Sigmoid colon (tissue), 7 donors: ENCODE data around the gene RFT1. TPM values are rescaled to one million over a fixed set of nuclear protein-coding genes. Genes with fewer than 3 reads are reported as not detected.
A peak's percentile ranks its signal among the peaks of the same experiment; 100 is the strongest.

Experiments
- DNase-seq: peaks from one replicate; pipeline ENCODE4 v3.0.0-alpha.2; 2019
- H3K27ac ChIP-seq, 4 donors: fragments of 200-600 bp; sonication (generic); one replicate each; pipeline ENCODE4 v1.5.1; 2016 to 2019; ENCODE audit warnings: mild to moderate bottlenecking in 1 of 4
- H3K27me3 ChIP-seq, 3 donors: fragments of 200-600 bp; sonication (generic); one replicate each; pipeline ENCODE4 v1.5.1; 2019; ENCODE audit warnings: mild to moderate bottlenecking in 1 of 3
- H3K36me3 ChIP-seq, 4 donors: fragments of 200-600 bp; sonication (generic); one replicate each; pipeline ENCODE4 v1.5.1; 2016 to 2019
- H3K4me1 ChIP-seq, 4 donors: fragments of 200-600 bp; sonication (generic); one replicate each; pipeline ENCODE4 v1.5.1; 2017 to 2019
- H3K4me3 ChIP-seq, 4 donors: fragments of 200-600 bp; sonication (generic); one replicate each; pipeline ENCODE4 v1.5.1; 2017 to 2019; ENCODE audit warnings: mild to moderate bottlenecking in 2 of 4, moderate library complexity in 1 of 4
- H3K9me3 ChIP-seq, 4 donors: fragments of 200-600 bp in 3 of 4; sonication (generic) in 3 of 4; one replicate each; pipeline versions ENCODE4 v1.5.1 to v1.6.1; 2013 to 2019
- CTCF ChIP-seq, 4 experiments: fragments of 450-650 bp in 3 of 4; fragments of 200-600 bp in 1 of 4; IDR thresholded peaks; one replicate each; pipeline ENCODE4 v1.5.1; 2016 to 2019; ENCODE audit warnings: antibody characterized with exemption in 4 of 4, mild to moderate bottlenecking in 3 of 4, moderate library complexity in 2 of 4
- EP300 ChIP-seq, 4 donors: sonication (generic); formaldehyde crosslinking; IDR thresholded peaks; one replicate each; pipeline ENCODE4 v1.6.1; 2017; ENCODE audit warnings: antibody characterized with exemption in 4 of 4
- POLR2A ChIP-seq, 2 donors: fragments of 450-650 bp; IDR thresholded peaks; one replicate each; pipeline ENCODE4 v1.6.1; 2016; ENCODE audit warnings: antibody characterized with exemption in 2 of 2, mild to moderate bottlenecking in 2 of 2, moderate library complexity in 2 of 2
- POLR2AphosphoS5 ChIP-seq, 4 donors: sonication (generic); formaldehyde crosslinking; IDR thresholded peaks; one replicate each; pipeline ENCODE4 v1.6.1; 2017; ENCODE audit warnings: antibody characterized with exemption in 4 of 4
- WGBS, 2 donors: extraction: QIAGEN DNeasy Blood & Tissue Kit; methylation state at CpG; one replicate each; pipeline ENCODE4 v1.1.7; 2013; 5-methylcytosine and 5-hydroxymethylcytosine counted together
- intact Hi-C: fragments of 100-400 bp; cut with DNase I; formaldehyde crosslinking; loops from one replicate; pipeline ENCODE4 v1.15.1; 2023
- polyA plus RNA-seq, 3 donors: library from polyadenylated mRNA; stranded (reverse); fragments of 200-250 nt; gene quantifications; one replicate each; pipeline ENCODE4 v1.2.3, GENCODE V29; 2013
- total RNA-seq, 4 donors: library from RNA; depleted of rRNA; stranded (reverse); fragments of >200 nt; gene quantifications; one replicate each; pipeline ENCODE4 v1.1.0, GENCODE V29; 2016
- donor health status: healthy with polysubstance abuse.
- donor health status: Bipolar disorder and iron deficiency.
- donor health status: healthy.

RFT1 gene
- total and polyA plus RNA-seq, 7 donors: 3.0 to 13.2 (median 6.3) TPM

DNA sequence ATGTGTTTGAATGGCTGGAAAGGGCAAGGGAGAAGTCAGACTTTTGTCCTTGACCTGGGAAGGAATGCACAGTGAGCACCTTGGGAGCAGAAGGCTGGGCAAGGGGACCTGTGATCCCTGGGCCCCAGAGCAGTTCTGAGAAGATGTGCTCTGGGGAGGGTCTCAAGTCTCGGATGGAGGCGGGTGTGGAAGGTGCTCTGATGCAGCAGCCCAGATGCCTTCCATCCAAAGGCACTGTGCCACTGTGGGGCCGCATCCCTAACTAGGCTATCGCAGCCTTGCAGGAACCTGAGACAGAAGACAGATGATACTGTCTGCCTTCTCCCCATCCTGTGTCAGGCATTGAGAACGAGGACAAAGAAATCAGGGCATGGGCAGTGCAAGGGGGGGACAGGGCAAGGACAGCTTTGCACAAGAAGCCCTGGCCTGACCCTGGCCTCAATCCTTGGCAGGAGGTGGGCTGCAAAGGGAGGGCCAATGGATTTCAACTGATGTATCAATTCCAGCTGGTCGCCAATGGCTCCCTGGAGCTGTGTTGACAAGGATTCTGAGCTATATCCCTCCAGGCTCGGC lies 16.2 kb upstream of the RFT1 start:
- DNase-seq: no peak
- no peaks in the 10 kb centered on the region for H3K9me3 ChIP-seq
- H3K27ac ChIP-seq: no peak overlapping the region
- H3K36me3 ChIP-seq: no peaks in the 10 kb centered on the region
- no peak overlapping the region for H3K4me3 ChIP-seq
- no peaks in the 10 kb centered on the region for H3K4me1 ChIP-seq
- TF ChIP-seq POLR2A (IDR thresholded peaks at IDR 0.05): no peak
- no peak for TF ChIP-seq EP300 (IDR thresholded peaks at IDR 0.05)
- TF ChIP-seq POLR2AphosphoS5 (IDR thresholded peaks at IDR 0.05): no peak
- no peak for TF ChIP-seq CTCF (IDR thresholded peaks at IDR 0.05)
- H3K27me3 ChIP-seq: no peaks in the 10 kb centered on the region
- WGBS, 2 donors: 88 to 90% methylated on average over 7 of the region's 7 CpGs
- intact Hi-C loops: no loop called here

DNA sequence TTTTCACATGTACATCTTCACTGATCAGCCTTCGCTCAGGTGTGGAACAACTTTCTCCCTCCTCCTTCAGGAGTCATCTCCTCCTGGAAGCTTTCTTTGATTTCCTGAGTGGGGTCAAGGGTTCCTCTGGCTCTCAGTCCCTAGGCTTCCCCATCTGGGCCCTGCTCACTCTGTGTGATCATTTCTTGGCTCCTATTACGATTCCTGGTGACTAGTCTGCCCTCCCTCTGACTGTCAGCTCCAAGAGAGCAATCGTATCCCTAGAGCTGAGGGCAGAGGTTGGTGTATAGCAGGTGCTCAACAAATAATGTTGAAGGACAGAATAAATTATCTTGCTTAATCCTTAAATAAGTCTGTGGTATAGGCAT lies 15.5 kb upstream of the RFT1 start:
- intact Hi-C loops: no loop called here
- H3K27me3 ChIP-seq: no peaks in the 10 kb centered on the region
- H3K4me1 ChIP-seq: no peaks in the 10 kb centered on the region
- no peak overlapping the region for H3K27ac ChIP-seq
- no peaks in the 10 kb centered on the region for H3K9me3 ChIP-seq
- H3K36me3 ChIP-seq: no peaks in the 10 kb centered on the region
- no peak for DNase-seq
- H3K4me3 ChIP-seq: no peak overlapping the region
- 17 to 60% methylated on average over 3 of the region's 3 CpGs for WGBS, 2 donors
- TF ChIP-seq CTCF (IDR thresholded peaks at IDR 0.05) (no peak), POLR2A (IDR thresholded peaks at IDR 0.05) (no peak), EP300 (IDR thresholded peaks at IDR 0.05) (no peak), POLR2AphosphoS5 (IDR thresholded peaks at IDR 0.05) (no peak)

- TF ChIP-seq POLR2AphosphoS5 (IDR thresholded peaks at IDR 0.05) (no peak), CTCF (IDR thresholded peaks at IDR 0.05) (no peak), POLR2A (IDR thresholded peaks at IDR 0.05) (no peak), EP300 (IDR thresholded peaks at IDR 0.05) (no peak)
- H3K27ac ChIP-seq: no peak overlapping the region
- H3K9me3 ChIP-seq: no peaks in the 10 kb centered on the region
- DNase-seq: peak; percentile 41
- H3K4me1 ChIP-seq: peaks cover 0 to under 1% (median 0%) of the 10 kb centered on the region in 4 donors
- intact Hi-C loops: no loop called here
- H3K4me3 ChIP-seq: no peak overlapping the region
- H3K27me3 ChIP-seq: no peaks in the 10 kb centered on the region
- 32 to 62% methylated on average over 11 of the region's 11 CpGs for WGBS, 2 donors
- no peaks in the 10 kb centered on the region for H3K36me3 ChIP-seq
Observed at GRCh38 chr3:53144862-53145712, 14.9 kb upstream of the RFT1 start.

DNA sequence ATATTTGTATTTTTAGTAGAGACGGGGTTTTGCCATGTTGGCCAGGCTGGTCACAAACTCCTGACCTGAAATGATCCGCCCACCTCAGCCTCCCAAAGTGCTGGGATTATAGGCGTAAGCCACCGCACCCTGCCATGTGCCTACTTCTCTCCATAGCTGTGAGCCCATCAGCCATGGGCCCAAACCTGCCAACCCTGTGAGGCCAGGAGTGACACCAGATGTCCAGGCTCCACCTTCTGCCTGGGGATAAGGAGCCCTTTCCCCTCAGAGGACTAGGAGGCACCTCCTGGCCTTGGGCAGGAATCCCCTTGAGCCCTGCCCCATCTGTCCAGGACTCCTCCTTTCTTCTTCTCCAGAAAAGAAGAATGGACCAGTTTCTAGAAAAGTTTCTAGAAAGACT lies 14.2 kb upstream of the RFT1 start:
- intact Hi-C loops: no loop called here
- TF ChIP-seq CTCF (IDR thresholded peaks at IDR 0.05) (no peak), POLR2AphosphoS5 (IDR thresholded peaks at IDR 0.05) (no peak), POLR2A (IDR thresholded peaks at IDR 0.05) (no peak), EP300 (IDR thresholded peaks at IDR 0.05) (no peak)
- Histone ChIP-seq H3K4me3 (no peak overlapping the region), H3K36me3 (no peaks in the 10 kb centered on the region), H3K4me1 (peaks cover 0 to 4% (median 0%) of the 10 kb centered on the region in 4 donors), H3K9me3 (no peaks in the 10 kb centered on the region), H3K27ac (no peak overlapping the region), H3K27me3 (no peaks in the 10 kb centered on the region)
- DNase-seq: peak; percentile 50
- 74 to 95% methylated on average over 4 of the region's 4 CpGs for WGBS, 2 donors
